ENCODE results near the gene PMM2.

GRCh38 chr16:8775359-8775758, 22.3 kb upstream of the PMM2 start:
- TF ChIP-seq POLR2AphosphoS5 (IDR thresholded peaks at IDR 0.05) (no peak), POLR2A (IDR thresholded peaks at IDR 0.05) (no peak), EP300 (IDR thresholded peaks at IDR 0.05; ENCODE audit: low read depth) (no peak)

Data from transverse colon (tissue), 3 donors.